NCI-H1092 (cell line): ENCODE results near the gene PHOSPHO2.
"Not testable (repeated sequence)": the region's sequence is repeated elsewhere in the genome, so short reads cannot be mapped to it uniquely, and the experiment has no call there.

Source experiments
- DNase-seq: peaks from one replicate; lab custom pipeline; 2025; lab: John Stamatoyannopoulos, UW

PHOSPHO2 gene

DNA sequence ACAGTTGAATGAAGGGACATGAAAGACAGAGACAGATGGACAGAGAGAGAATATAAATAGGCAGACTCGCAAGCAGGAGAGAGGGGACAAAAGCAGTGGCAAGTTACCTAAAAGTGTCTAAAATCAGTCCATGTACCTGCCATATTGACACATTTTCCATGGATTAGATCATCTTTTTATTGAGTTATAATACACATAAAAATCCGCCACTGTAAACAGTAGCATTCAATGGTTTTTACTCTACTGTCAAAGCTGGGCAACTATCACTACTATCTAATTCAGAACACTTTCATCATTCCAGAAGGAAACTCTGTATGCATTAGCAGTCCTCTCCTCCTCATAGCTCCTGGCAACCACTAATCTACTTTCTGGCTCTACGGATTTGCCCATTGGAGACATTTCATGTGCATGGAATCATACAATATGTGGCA, 10.1 kb upstream of the PHOSPHO2 start:
- DNase-seq = no peak

DNA sequence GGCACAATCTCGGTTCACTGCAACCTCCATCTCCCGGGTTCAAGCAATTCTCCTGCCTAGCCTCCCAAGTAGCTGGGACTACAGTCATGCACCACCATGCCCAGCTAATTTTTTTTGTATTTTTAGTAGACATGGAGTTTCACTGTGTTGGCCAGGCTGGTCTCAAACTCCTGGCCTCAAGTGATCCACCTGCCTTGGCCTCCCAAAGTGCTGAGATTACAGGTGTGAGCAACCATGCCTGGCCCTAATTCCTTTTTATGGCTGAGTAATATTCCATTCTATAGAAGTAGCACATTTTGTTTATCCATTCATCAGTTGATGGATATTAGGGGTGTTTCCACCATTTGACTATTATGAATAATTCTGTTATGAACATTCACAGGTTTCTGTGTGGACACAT, 9.6 kb upstream of the PHOSPHO2 start:
- not testable (repeated sequence) for DNase-seq

DNA sequence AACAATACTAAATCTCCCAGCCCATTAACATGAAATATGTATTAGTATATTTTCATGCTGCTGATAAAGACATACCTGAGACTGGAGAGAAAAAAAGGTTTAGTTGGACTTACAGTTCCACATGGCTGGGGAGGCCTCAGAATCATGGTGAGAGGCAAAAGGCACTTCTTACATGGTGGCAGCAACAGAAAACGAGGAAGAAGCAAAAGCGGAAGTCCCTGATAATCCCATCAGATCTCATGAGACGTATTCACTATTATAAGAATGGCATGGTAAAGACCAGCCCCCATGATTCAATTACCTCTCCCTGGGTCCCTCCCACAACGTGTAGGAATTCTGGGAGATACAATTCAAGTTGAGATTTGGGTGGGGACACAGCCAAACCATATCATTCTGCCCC, 7.4 kb upstream of the PHOSPHO2 start:
- not testable (repeated sequence) for DNase-seq

DNA sequence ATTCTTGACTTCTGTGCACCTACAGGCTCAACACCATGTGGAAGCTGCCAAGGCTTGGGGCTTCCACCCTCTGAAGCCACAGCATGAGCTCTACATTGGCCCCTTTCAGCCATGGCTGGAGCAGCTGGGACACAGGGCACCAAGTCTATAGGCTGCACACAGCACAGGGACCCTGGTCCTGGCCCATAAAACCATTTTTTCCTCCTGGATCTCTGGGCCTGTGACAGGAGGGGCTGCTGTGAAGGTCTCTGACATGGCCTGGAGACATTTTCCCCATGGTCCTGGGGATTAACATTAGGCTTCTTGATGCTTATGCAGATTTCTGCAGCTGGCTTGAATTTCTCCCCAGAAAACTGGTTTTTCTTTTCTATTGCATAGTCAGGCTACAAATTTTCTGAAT, 6.3 kb upstream of the PHOSPHO2 start:
- DNase-seq = not testable (repeated sequence)

DNA sequence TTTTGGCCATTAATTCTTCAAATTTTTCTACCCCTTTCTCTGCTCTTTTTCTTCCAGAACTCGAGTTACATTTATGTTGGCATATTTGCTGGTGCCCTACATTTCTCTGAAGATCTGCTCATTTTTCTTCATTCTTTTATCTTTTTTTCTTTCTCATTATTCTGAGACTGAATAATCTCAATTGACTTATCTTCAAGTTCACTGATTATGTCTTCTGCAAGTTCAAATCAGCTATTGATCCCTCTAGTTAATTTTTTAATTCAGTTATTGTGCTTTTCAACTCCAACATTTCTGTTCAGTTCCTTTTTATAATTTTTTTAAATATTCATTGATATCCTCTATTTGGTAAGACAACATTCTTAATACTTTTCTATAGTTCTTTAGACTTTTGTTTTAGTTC, 3.3 kb upstream of the PHOSPHO2 start:
- no peak for DNase-seq

DNA sequence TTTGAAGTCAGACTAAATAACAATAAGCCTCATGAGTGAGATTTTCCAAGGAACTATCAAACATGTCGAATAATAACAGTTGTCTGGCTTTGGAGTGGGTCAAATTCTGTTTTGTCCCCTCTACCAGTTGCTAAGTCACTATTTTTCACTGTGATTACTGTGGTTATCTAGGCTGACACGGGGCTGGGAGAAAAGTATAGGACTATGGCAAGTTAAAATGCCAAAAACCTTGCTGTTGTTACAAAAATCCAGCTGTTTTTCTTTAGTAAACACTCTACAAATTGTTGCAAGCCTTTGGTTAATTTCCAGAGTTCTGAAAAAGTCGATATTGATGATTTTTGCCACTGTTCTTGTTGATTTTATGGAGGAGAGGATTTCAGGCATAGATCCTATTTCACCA, 1.6 kb upstream of the PHOSPHO2 start:
- DNase-seq = no peak

DNA sequence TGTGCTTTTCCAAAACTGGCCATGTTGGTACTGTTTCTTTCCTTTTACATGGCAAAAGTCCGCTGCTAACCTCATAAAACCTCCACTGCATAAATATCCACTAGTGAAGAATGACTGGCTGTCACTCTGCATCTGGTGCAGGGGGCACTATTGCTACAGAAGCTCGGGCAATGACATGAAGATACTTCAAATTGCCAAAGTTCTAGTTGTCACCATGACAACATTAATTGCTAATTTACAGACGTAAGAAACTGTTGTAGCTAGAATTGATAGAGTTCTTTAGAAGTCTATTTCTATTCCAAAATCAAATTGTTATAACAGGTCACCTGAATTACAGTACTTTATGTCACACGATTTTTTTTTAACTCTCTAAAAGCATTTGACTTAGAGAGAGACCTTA, 909 bp upstream of the PHOSPHO2 start:
- DNase-seq = no peak

DNA sequence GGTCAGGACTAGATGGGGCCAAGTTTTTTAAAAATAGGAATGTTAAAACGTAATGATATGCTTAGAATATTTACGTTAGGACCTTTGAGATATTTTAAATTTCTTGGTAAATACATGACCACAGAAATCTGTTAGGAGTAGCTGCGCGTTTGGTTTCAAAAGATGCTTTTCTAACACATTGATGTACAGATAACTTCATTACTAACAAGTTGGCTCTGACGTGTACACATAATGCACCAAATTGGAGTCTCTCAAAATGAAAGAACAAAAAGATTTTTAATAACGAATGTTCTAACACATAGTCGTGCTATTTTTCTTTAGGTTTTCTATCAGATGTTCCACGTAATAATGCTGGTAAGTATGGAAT, 608 bp downstream of the PHOSPHO2 start:
- no peak for DNase-seq

DNA sequence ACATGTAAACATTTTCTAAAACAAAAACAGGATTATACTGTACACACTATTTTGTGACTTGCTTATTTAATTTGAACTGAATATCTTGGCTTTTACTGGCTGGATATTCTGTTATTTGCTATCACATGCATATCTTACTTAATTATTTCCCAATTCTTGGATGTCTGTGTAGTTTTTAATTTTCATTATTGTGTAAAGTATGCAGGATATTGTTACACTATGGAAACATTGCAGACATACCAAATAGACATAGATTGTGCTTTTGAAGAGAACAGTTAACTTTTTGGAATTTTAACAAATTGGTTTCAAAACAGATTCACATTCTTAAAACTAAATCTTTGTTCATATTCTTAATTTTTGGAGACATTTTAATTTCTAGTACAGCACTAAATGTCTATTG, 2.1 kb downstream of the PHOSPHO2 start:
- no peak for DNase-seq

DNA sequence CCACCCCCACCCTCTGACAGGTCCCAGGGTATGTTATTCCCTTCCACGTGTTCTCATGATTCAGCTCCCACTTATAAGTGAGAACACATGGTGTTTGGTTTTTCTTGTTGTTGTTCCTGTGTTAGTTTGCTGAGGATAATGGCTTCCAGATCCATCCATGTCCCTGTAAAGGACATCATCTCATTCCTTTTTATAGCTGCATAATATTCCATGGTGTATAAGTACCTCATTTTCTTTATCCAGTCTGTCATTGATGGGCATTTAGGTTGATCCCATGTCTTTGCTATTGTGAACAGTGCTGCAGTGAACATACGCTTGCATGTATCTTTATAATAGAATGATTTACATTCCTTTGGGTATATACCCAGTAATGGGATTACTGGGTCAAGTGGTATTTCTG, 4.9 kb downstream of the PHOSPHO2 start:
- not testable (repeated sequence) for DNase-seq

DNA sequence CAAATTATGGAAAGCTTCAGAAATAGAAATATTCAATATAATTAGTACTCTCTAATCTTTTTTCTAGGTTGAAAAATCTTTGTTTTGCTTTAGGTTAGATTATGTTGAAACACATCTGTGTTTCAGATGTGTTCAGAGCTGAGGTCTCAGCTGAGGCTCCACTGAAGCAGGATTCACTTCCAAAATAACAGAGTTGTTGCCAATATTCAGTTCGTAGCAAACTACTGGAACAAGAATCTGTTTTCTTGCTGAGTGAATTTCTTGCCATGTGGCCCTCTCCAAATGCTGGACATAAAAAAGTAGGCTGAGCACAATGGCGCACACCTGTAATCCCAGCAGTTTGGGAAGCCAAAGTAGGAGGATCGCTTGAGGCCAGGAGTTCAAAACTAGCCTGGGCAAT, 8.7 kb downstream of the PHOSPHO2 start:
- no peak for DNase-seq

DNA sequence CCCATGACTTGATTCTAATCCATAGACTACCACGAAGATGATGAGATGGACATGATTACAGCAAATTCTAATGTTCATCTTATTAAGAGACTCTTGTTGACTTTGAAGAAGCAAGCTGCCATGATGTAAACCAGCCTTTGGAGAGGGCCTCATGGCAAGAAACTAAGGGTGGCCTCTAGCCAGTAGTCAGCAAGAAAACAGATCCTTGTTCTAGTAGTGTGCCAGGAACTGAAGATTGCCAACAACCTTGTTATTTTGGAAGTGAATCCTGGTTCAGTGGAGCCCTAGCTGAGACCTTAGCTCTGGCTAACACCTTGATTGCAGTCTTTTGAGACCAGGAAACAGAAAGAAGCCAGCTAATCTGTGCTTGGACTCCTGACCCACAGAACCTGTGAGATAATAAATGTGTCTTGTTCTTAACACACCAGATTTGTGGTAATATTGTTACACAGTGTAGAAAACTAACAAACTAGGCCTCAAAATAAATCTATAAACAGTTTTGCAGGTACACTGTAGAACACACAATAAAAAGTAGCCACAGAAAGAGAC, 10.0 kb downstream of the PHOSPHO2 start:
- DNase-seq = no peak

DNA sequence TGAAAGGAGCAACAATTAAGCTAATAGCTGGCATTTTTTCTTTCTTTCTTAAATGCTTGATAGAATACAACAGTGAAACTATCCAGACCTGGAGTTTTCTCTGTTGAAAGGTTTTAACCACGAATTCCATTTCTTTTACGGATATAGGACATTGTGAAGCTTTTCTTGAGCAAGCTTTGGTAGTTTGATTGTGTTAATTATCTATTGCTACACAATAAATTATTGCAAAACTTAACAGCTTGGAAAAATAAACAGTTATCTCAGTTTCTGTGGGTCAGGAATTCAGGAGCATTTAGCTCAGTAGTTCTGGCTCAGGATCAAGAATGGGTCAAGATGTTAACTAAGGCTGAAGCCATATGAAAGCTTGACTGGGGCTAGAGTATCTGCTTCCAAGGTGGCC, 11.7 kb downstream of the PHOSPHO2 start:
- DNase-seq = no peak

DNA sequence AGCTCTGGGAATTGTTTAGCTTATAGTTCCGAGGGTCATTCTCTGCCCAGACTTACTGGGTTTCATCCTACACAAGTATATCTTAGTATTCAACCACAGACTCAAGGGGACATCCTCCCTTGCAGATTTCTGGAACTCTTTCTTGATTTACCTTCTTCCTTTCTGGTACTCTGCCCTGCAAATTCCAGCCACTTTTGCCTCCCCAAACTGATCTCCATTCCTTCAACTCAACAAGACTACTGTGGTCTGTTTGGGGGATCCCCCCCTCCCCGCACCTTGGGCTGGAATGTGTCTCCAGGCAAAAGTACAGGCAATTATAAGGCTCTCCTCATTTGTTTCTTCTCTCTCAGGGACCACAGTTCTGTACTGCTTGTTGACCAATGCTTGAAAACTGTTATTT, 13.4 kb downstream of the PHOSPHO2 start:
- DNase-seq = no peak

DNA sequence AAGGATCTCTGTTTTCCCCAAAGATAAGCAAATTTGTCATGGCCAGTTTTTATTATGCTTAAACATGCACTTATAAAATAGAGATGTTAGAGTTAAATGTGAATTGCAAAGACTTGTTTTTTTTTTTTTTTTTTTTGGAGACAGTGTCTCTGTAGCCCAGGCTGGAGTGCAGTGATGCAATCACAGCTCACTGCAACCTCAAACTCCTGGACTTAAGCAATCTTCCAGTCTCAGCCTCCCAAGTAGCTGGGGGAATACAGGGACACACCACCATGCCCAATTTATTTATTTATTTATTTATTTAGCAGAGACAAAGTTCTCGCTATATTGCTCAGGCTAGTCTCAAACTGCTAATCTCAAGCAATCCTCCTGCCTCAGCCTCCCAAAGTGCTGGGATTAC, 15.1 kb downstream of the PHOSPHO2 start:
- no peak for DNase-seq

DNA sequence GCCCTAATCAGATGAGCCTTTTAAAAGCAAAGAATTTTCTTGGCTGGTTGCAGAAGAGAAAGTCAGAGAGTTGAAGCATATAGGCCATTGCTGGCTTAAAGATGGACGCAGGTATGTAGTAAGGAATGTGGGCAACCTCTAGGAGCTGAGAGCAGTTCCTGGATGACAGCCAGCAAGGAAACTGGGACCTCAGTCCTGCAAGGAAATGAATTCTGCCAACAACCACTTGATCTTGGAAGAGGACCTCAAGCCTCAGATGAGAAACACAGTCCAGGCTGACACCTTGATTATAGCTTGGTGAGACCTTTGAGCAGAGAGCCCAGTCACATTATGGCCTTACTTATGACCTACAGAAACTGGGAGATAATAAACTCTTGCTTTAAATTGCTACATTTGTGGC, 15.7 kb downstream of the PHOSPHO2 start:
- no peak for DNase-seq

DNA sequence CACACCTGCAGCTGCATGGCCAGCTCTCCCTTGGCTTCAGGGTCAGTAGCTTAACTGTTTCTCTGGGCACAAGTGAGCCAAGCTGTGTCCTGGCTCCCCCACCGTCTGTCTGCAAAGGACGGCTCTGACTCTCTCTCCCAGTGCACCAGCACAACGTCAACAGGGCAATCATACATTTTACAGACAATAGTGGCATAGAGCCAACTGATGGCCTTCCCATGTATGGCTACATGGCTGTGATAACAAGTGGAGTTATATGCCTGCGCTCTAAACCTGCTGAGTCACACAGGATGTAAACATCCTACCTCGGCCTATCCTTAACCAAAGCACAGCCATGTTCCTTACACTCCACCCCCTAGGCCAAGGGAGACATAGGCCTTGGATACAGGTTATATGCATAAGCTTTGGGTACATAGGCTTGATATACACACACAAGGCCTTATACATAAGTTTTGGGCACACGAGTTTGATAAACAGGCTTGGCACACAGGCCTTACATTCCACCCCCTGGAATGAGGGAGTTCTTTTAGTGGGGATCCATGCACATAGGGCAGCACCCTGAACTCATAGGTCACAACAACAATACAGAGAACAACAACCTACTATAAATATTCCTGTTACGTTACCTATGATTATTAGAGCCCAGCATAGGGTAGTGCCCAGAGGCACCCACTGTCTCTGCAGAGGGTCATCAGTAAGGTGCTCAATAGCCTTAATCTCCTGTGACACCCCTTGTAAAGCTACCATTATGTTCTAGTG, 17.7 kb downstream of the PHOSPHO2 start:
- DNase-seq = no peak

DNA sequence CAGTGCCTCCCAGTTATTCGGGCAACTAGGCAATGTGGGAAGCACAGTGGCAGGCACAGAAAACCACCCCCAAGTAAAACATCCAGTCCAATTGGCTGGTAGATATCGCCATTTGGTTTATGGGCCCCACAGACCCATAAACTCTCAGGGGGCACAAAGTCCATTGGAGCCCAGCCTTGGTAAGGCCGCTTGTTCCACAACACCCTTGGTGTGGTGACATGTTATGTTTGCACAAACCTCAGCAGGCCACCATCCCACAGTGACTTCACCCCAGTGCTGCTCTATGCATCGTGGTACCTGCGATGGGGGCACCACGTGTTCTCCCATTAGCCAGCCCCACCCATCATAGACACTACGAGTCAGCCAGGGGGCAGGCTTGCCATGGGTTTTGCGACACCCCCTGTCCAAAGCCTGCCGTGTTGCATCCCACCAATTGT, 18.5 kb downstream of the PHOSPHO2 start:
- no peak for DNase-seq

DNA sequence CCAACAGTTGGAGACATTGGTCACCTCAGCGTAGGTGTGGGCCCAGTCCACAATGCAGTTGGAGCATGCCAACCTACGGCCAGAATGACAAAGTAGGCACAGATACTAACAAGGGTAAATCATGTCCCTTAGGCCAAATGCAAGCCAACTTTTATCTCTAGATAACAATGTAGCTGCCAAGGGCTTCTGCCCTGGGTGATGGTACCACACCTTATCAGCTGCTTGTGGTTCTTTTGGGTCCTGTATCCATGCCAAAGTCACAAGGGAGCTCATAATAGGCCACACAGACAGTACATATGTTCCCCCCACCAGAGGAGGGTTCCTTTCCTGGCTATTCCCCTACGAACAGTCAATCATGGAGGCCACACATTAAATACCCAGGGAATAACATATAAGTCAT, 19.1 kb downstream of the PHOSPHO2 start:
- DNase-seq = no peak

DNA sequence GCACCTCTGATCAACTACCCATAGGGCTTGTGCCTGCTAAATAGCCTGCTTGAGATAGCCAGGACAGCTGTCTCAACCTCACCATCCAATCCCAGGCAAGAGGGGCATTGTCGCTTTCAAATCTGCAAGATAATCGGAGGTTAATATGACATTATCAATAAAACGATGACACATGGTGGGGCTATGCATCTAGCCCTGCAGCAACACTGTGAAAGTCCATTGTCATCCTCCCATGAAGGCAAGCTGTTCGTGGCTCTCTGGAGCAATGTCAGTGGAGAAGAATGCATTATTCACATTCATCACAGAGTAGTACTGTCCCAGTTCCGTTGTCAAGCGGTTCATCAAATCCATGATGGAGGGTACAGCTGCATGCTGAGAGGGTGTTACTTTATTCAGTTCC, 20.4 kb downstream of the PHOSPHO2 start:
- DNase-seq = no peak

DNA sequence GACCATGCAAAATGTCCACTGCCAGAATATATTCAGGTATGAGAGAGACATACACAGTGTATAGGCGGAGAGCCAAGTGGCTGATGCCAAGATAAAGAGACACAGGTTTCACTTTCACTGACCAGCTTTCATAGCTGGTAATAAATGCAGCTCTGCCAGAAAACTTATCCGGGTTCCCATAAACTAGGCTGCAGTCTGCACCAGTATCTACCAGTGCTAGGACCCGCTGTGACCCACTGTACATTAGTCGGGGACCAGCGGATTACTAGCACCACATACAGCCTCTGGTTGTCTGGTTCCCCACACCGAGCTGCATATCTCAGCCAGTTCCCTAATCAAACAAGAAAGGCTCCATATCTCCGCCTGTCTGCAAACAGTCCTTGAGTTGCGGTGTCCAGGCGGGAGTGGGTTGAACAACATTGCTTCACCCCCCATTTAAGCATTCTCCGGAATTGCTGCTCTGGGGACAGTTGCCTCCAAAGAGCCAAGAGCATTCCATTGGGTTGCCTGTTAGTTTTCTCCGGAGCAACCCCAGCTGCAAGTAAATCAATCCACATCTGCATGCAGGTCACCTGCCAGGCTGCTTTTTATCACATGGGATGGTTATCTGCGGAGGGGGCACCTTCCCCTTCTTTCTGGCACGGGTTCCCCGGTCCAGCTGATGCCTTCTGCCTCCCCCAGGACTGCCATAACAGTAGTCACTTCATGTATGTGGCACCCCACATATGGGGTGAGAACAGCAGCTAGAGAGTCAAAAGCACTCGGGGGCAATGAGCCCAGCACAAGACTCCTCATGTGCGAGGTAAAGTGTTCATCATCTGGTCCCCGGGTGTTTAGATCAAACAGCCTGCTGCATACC, 21.3 kb downstream of the PHOSPHO2 start:
- no peak for DNase-seq

DNA sequence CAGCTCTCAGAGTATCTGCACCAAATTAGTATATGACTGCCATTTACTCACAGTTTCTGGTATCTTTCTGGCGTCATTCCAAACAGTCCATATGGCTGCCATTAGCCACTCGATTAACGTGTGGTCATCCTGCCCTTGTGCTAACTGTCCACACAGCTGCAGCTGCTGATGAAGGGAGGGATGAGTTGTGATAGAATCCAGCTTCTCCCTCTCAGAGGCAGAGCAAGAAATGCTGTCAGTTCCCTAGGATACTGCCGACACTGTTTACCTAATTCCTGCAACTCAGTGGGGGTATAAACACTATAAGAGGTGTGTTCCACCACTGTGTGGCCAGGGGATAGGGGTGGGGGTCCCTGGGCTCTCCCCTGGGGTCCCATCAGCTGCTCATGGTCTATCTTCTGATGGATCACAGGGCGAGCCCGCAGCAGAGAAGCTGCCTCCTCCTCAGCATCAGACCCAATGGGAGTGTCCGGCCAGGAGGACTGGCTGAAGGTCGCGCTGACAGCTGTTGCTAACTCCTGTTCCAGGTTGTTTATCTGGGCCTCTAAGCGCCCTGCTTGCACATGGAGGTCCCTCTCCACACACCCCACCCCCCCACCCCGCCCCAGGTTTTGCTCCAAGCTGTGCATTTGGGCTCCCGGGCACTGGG, 22.1 kb downstream of the PHOSPHO2 start:
- peak; percentile 47 for DNase-seq
